HG02588 (cell line): ENCODE data around the gene AVPR1A.

ENCODE experiments used
- ATAC-seq: cut with Tn5 transposase; IDR thresholded peaks from one replicate; pipeline ENCODE4 v1.9.1; 2021; ENCODE audit warnings: mild to moderate bottlenecking, moderate library complexity; ENCODE audit not compliant: unreplicated experiment

The AVPR1A gene

DNA sequence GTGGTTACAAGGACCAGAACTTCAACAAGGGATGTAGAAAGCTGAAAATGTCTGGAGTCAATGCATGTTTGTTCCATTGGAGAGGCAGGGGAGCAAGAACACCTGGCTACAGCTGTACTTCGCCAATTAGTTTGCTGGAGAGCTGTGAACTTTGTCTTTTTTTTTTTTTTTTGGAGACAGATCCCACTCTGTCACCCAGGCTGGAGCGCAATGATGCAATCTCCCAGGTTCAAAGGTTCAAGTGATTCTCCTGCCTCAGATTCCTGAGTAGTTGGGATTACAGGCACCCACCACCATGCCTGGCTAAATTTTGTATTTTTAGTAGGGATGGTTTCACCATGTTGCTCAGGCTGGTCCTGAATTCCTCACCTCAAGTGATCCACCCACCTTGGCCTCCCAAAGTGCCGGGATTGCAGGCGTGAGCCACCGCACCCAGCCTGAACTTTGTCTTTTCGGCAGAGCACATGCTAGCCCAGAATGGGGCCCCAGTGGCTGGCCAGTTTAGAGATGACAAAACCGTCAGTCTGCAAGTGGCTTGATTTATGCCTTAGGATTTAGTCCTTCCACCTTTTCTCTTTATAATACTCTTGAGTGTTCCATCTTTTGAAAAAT is 55.5 kb downstream of the AVPR1A start:
- no peak for ATAC-seq

GRCh38 chr12:63093711-63094110 is 57.3 kb downstream of the AVPR1A start:
- ATAC-seq = no peak

DNA sequence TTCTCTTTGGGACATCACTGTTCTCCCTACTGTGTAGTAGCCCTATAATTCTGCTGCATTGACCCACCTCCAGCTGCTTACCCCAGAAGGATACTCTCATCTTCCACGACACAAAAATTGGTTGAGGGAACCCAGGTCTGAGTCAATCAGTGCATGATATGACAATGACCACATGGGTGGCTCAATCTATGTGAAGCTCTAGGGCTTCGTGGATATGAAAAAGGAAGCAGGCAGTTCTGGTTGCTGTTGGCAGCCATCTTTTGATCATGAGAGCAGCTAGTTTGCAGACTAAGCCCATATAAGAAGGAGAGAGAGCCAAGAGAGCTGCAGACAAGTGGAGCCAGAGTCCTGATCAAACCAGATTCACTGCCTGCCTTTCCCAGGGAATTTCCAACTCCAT is 57.9 kb downstream of the AVPR1A start:
- ATAC-seq = no peak
